Neural progenitor cell (in vitro differentiated cells): ENCODE data around the gene NODAL.

ENCODE experiments used
- CTCF ChIP-seq: fragments of 200-600 bp; sonication (generic); IDR thresholded peaks from 2 replicates; pipeline ENCODE4 v1.5.1; 2017; ENCODE audit warnings: antibody characterized with exemption, mild to moderate bottlenecking
- EZH2phosphoT487 ChIP-seq: fragments of 200-600 bp; sonication (generic); IDR thresholded peaks from 2 replicates; pipeline ENCODE4 v1.6.1; 2017; ENCODE audit warnings: antibody characterized with exemption

- TF ChIP-seq CTCF: no peak
- no peak for TF ChIP-seq EZH2phosphoT487
These were observed 48.7 kb upstream of the NODAL start for GRCh38 chr10:70490142-70490541.
